B cell (primary cell): ENCODE data around the gene NUBPL. TPM values are rescaled to one million over a fixed set of nuclear protein-coding genes. Genes with fewer than 3 reads are reported as not detected.

ENCODE experiments used
- ATAC-seq: fragments of 200-7000 bp; cut with Tn5 transposase; one replicate; pipeline ENCODE4 v1.10.0; 2021; ENCODE audit warnings: low read depth, mild to moderate bottlenecking, moderate number of reproducible peaks, moderate library complexity
- CTCF ChIA-PET: fragments of 350-600 bp; sonication (Branson Sonifier 250); formaldehyde crosslinking; loops from one replicate; lab custom pipeline; 2021; ENCODE audit warnings: antibody characterized with exemption, inconsistent platforms; lab: Charles Lee
- POLR2A ChIA-PET: fragments of 350-600 bp; sonication (Branson Sonifier 250); formaldehyde crosslinking; loops from one replicate; lab custom pipeline; 2021; ENCODE audit warnings: antibody characterized with exemption; lab: Charles Lee
- DNase-seq: peaks from one replicate; pipeline ENCODE4 v3.0.0; 2013
- H2AFZ ChIP-seq: 2 replicates; pipeline ENCODE4 v1.6.1; 2012; ENCODE audit warnings: mild to moderate bottlenecking, low read depth, low read length; ENCODE audit not compliant: insufficient read depth, poor library complexity, severe bottlenecking
- H3K27ac ChIP-seq, 2 donors: 1 replicate in 1 of 2; 2 replicates in 1 of 2; pipeline ENCODE4 v1.5.1; 2012 to 2013; ENCODE audit warnings: low read length in 2 of 2, mild to moderate bottlenecking in 2 of 2, moderate library complexity in 1 of 2
- H3K27me3 ChIP-seq, 4 experiments: fragments of 200-600 bp in 1 of 4; sonication (generic) in 1 of 4; replicated peaks in 1 of 4; 1 replicate in 2 of 4; 2 replicates in 2 of 4; pipeline versions ENCODE4 v1.6.1 to v1.7.0; 2013 to 2016; ENCODE audit warnings: low read length in 3 of 4, mild to moderate bottlenecking in 2 of 4, mixed read lengths in 1 of 4, moderate library complexity in 1 of 4; ENCODE audit not compliant: insufficient read depth in 4 of 4, control insufficient read depth in 3 of 4; ENCODE audit errors: control extremely low read depth in 1 of 4
- H3K36me3 ChIP-seq, 2 experiments: replicated peaks in 1 of 2; 1 replicate in 1 of 2; 2 replicates in 1 of 2; pipeline versions ENCODE4 v1.6.1 to v1.7.1; 2013; ENCODE audit warnings: low read length in 1 of 2; ENCODE audit not compliant: insufficient read depth in 2 of 2, control insufficient read depth in 1 of 2; ENCODE audit errors: control extremely low read depth in 1 of 2, extremely low read depth in 1 of 2
- H3K4me1 ChIP-seq, 2 donors: fragments of 200-600 bp in 1 of 2; sonication (generic) in 1 of 2; 1 replicate in 1 of 2; 2 replicates in 1 of 2; pipeline versions ENCODE4 v1.5.1 to v1.6.1; 2013 to 2017; ENCODE audit warnings: low read length in 2 of 2; ENCODE audit not compliant: control insufficient read depth in 2 of 2, insufficient read depth in 2 of 2
- H3K4me2 ChIP-seq: replicated peaks from 2 replicates; pipeline ENCODE3; 2012; ENCODE audit warnings: mild to moderate bottlenecking, low read depth, low read length; ENCODE audit not compliant: poor library complexity, severe bottlenecking
- H3K4me3 ChIP-seq, 5 experiments: fragments of 200-600 bp in 1 of 5; sonication (generic) in 1 of 5; 1 replicate in 3 of 5; 2 replicates in 2 of 5; pipeline versions ENCODE4 v1.5.1 to v1.7.0; 2011 to 2016; ENCODE audit warnings: low read length in 4 of 5, mild to moderate bottlenecking in 4 of 5, low read depth in 2 of 5, control low read depth in 1 of 5, moderate library complexity in 1 of 5; ENCODE audit not compliant: insufficient read depth in 1 of 5; ENCODE audit errors: control extremely low read depth in 1 of 5, extremely low read depth in 1 of 5
- H3K79me2 ChIP-seq: fragments of 200-600 bp; sonication (generic); one replicate; pipeline ENCODE4 v1.6.0; 2016; ENCODE audit warnings: low read length; ENCODE audit not compliant: control insufficient read depth, insufficient read depth
- H3K9ac ChIP-seq: fragments of 200-600 bp; sonication (generic); 2 replicates; pipeline ENCODE4 v1.6.1; 2017; ENCODE audit warnings: mild to moderate bottlenecking, low read length, moderate library complexity
- H3K9me3 ChIP-seq, 3 donors: one replicate each; pipeline versions ENCODE4 v1.6.1 to v1.7.1; 2013; ENCODE audit warnings: low read length in 2 of 3; ENCODE audit not compliant: control insufficient read depth in 2 of 3, insufficient read depth in 1 of 3; ENCODE audit errors: control extremely low read depth in 1 of 3
- H4K20me1 ChIP-seq: 2 replicates; pipeline ENCODE4 v1.6.0; 2012; ENCODE audit warnings: mild to moderate bottlenecking, low read length; ENCODE audit not compliant: insufficient read depth, control insufficient read depth, poor library complexity, severe bottlenecking
- H3K27ac Mint-ChIP-seq: one replicate; pipeline ENCODE4 v1.8.0; 2021; ENCODE audit warnings: mixed read lengths
- H3K27me3 Mint-ChIP-seq: one replicate; pipeline ENCODE4 v1.8.0; 2021; ENCODE audit warnings: mixed read lengths
- H3K4me1 Mint-ChIP-seq: one replicate; pipeline ENCODE4 v1.8.0; 2021; ENCODE audit warnings: mixed read lengths
- H3K4me3 Mint-ChIP-seq: one replicate; pipeline ENCODE4 v1.8.0; 2021; ENCODE audit warnings: mixed read lengths
- H3K9me3 Mint-ChIP-seq: one replicate; pipeline ENCODE4 v1.8.0; 2022; ENCODE audit warnings: mixed read lengths; ENCODE audit not compliant: insufficient read depth
- EZH2 ChIP-seq: IDR thresholded peaks from 2 replicates; pipeline ENCODE4 v1.6.1; 2012; ENCODE audit warnings: borderline replicate concordance, low read depth, mild to moderate bottlenecking, moderate library complexity, low read length; ENCODE audit not compliant: insufficient read depth, poor library complexity, severe bottlenecking
- WGBS: methylation state at CpG from one replicate; pipeline ENCODE4 v1.1.5; 2013; ENCODE audit warnings: missing lambda C conversion rate; ENCODE audit not compliant: insufficient coverage; 5-methylcytosine and 5-hydroxymethylcytosine counted together
- intact Hi-C: fragments of 100-400 bp; cut with micrococcal nuclease; formaldehyde crosslinking; loops from one replicate; pipeline ENCODE4 v1.10.0; 2022
- polyA plus RNA-seq: library from polyadenylated mRNA; depleted of rRNA; stranded (reverse); fragments of >200 nt; gene quantifications from 2 replicates; pipeline ENCODE4 v1.2.3, GENCODE V29; 2012
- total RNA-seq, 2 donors: library from RNA; stranded (reverse); fragments of 120-200 nt in 1 of 2; gene quantifications; 1 replicate in 1 of 2; 2 replicates in 1 of 2; pipeline versions ENCODE4 v1.2.3 to v1.2.4, GENCODE V29; 2013 to 2022
- TF ChIP-seq, protein P1 (sequence below): fragments of 200-600 bp; IDR thresholded peaks from one replicate; pipeline ENCODE4 v1.8.0; 2022; ENCODE audit warnings: antibody characterized with exemption, mild to moderate bottlenecking

Gene NUBPL
- total and polyA plus RNA-seq, 2 donors (not counting 1 experiment from before 2014, with no cell fraction given): 1.9 to 14.2 TPM

DNA sequence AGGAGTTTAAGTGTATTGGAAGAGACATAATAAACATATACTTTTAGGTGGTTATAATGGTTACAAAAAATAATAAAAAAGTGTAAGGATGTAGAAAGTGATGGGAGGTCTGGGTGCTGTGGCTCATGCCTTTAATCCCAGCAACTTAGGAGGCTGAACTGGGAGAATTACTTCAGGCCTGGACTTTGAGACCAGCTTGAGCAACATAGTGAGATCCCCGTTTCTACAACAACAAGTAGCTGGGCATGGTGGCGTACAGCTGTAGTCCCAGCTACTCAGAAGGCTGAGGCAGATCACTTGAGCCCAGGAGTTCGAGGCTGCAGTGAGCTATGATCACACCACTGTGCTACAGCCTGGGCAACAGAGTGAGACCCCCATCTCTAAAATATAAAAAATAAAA is 19.0 kb downstream of the NUBPL start:
- Histone ChIP-seq H2AFZ (no peak overlapping the region), H3K36me3 (peaks cover 0 to 5% of the 10 kb centered on the region in 2 experiments), H3K9me3 (no peaks in the 10 kb centered on the region), H3K4me3 (no peak overlapping the region), H3K4me1 (no peaks in the 10 kb centered on the region), H3K27me3 (no peaks in the 10 kb centered on the region), H3K9ac (no peak overlapping the region), H3K79me2 (no peaks in the 10 kb centered on the region), H4K20me1 (no peaks in the 10 kb centered on the region), H3K4me2 (no peak overlapping the region), H3K27ac (no peak overlapping the region)
- Mint-ChIP-seq H3K4me3 (no peak overlapping the region), H3K27me3 (no peaks in the 10 kb centered on the region), H3K27ac (no peak overlapping the region), H3K9me3 (no peaks in the 10 kb centered on the region), H3K4me1 (no peaks in the 10 kb centered on the region)
- 100% methylated on average over 2 of the region's 3 CpGs for WGBS
- DNase-seq: no peak
- no peak for ATAC-seq
- ChIA-PET CTCF (interaction anchor here (1.4 kb wide), 1 partner anchor 11 kb away, joined by 3 read pairs; no protein-coding TSS in a partner anchor), POLR2A (no interaction called here)
- intact Hi-C loops: no loop called here
- TF ChIP-seq EZH2: no peak
- TF ChIP-seq, protein P1, sequence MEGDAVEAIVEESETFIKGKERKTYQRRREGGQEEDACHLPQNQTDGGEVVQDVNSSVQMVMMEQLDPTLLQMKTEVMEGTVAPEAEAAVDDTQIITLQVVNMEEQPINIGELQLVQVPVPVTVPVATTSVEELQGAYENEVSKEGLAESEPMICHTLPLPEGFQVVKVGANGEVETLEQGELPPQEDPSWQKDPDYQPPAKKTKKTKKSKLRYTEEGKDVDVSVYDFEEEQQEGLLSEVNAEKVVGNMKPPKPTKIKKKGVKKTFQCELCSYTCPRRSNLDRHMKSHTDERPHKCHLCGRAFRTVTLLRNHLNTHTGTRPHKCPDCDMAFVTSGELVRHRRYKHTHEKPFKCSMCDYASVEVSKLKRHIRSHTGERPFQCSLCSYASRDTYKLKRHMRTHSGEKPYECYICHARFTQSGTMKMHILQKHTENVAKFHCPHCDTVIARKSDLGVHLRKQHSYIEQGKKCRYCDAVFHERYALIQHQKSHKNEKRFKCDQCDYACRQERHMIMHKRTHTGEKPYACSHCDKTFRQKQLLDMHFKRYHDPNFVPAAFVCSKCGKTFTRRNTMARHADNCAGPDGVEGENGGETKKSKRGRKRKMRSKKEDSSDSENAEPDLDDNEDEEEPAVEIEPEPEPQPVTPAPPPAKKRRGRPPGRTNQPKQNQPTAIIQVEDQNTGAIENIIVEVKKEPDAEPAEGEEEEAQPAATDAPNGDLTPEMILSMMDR: no peak

DNA sequence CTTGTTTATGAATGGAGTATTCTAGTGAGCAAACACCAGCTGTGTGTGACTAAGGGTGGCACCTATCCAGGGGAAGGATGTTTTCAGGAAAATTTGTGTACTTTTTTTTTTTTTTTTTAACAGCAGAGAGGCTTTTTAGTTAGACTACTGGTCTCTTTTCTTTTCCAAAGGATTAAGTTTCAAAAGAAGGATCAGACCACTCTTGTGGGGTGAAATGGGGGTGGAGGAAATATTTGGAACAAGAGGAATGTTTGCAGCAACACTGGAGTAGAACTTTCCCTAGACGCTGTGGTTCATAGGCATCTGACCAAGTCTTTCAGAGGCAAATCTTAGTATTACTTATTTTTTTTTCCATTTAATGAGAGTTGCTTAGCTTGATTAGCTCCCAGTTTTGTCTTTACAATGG is 21.1 kb downstream of the NUBPL start:
- TF ChIP-seq, protein P1: no peak
- TF ChIP-seq EZH2: no peak
- CTCF ChIA-PET: no interaction called here
- Histone ChIP-seq H3K27ac (no peak overlapping the region), H3K4me3 (no peak overlapping the region), H3K27me3 (no peaks in the 10 kb centered on the region), H2AFZ (no peak overlapping the region), H3K79me2 (no peaks in the 10 kb centered on the region), H3K4me1 (no peaks in the 10 kb centered on the region), H3K9me3 (no peaks in the 10 kb centered on the region), H3K9ac (no peak overlapping the region), H3K4me2 (no peak overlapping the region), H4K20me1 (no peaks in the 10 kb centered on the region), H3K36me3 (no peaks in the 10 kb centered on the region)
- no peaks in the 10 kb centered on the region for H3K9me3 Mint-ChIP-seq
- no peaks in the 10 kb centered on the region for H3K27me3 Mint-ChIP-seq
- intact Hi-C loops: no loop called here
- no peak for DNase-seq
- H3K4me1 Mint-ChIP-seq: peaks cover 5% of the 10 kb centered on the region
- WGBS: no CpG with 5 or more reads among the region's 1 CpG
- POLR2A ChIA-PET: no interaction called here
- H3K27ac Mint-ChIP-seq: no peak overlapping the region
- no peak for ATAC-seq
- H3K4me3 Mint-ChIP-seq: no peak overlapping the region
